Erythroblast (primary cell): Measurements from ENCODE around the gene TUBB2A.
"Not testable (repeated sequence)": the region's sequence is repeated elsewhere in the genome, so short reads cannot be mapped to it uniquely, and the experiment has no call there.

Source experiments
- GATA1 ChIP-seq: IDR thresholded peaks from 2 replicates; pipeline ENCODE4 v1.6.1; 2011; ENCODE audit warnings: low read depth, mild to moderate bottlenecking, control low read depth, low read length, moderate library complexity
- POLR2A ChIP-seq: IDR thresholded peaks from 2 replicates; pipeline ENCODE4 v1.6.1; 2011; ENCODE audit warnings: mild to moderate bottlenecking, low read length

GRCh38 chr6:3137873-3138272, 19.5 kb downstream of the TUBB2A start:
- not testable (repeated sequence) for TF ChIP-seq POLR2A, GATA1
